ENCODE measurements around the gene AGPAT3. TPM values are rescaled to one million over a fixed set of nuclear protein-coding genes. Genes with fewer than 3 reads are reported as not detected.

Gene AGPAT3
- total and polyA plus RNA-seq, 3 donors from 2014 or later: 64.5 to 77.5 (median 69.8) TPM

GRCh38 chr21:43884861-43885417 lies 19.9 kb downstream of the AGPAT3 start:
- H3K9me3 ChIP-seq: no peaks in the 10 kb centered on the region
- peak; percentile 51 for DNase-seq
- 66 to 73% methylated on average over 16 of the region's 16 CpGs for WGBS, 2 donors
- H3K4me3 ChIP-seq: no peak overlapping the region
- H3K27me3 ChIP-seq: no peaks in the 10 kb centered on the region
- no peak overlapping the region for H3K27ac ChIP-seq
- H3K4me1 ChIP-seq: peaks cover 16% of the 10 kb centered on the region
- intact Hi-C loops (cut with DNase I; ENCODE audit: low total_unique reads): no loop called here
- TF ChIP-seq POLR2A (IDR thresholded peaks at IDR 0.05) (no peak), CTCF (IDR thresholded peaks at IDR 0.05) (no peak)
- H3K36me3 ChIP-seq (ENCODE audit: low read depth, missing control alignments): no peaks in the 10 kb centered on the region

GRCh38 chr21:43885721-43886120 lies 20.7 kb downstream of the AGPAT3 start:
- no peak for DNase-seq
- WGBS, 2 donors: 90 to 95% methylated on average over 14 of the region's 14 CpGs
- H3K27ac ChIP-seq: no peak overlapping the region
- no peaks in the 10 kb centered on the region for H3K36me3 ChIP-seq (ENCODE audit: low read depth, missing control alignments)
- H3K4me1 ChIP-seq: peaks cover 12% of the 10 kb centered on the region
- H3K27me3 ChIP-seq: no peaks in the 10 kb centered on the region
- H3K9me3 ChIP-seq: no peaks in the 10 kb centered on the region
- H3K4me3 ChIP-seq: no peak overlapping the region
- intact Hi-C loops (cut with DNase I; ENCODE audit: low total_unique reads): no loop called here
- TF ChIP-seq POLR2A (IDR thresholded peaks at IDR 0.05): no peak
- no peak for TF ChIP-seq CTCF (IDR thresholded peaks at IDR 0.05)

GRCh38 chr21:43886565-43886964 lies 21.5 kb downstream of the AGPAT3 start:
- Histone ChIP-seq H3K4me1 (peaks cover 12% of the 10 kb centered on the region), H3K27me3 (no peaks in the 10 kb centered on the region), H3K9me3 (no peaks in the 10 kb centered on the region), H3K27ac (no peak overlapping the region), H3K36me3 (ENCODE audit: low read depth, missing control alignments) (no peaks in the 10 kb centered on the region), H3K4me3 (no peak overlapping the region)
- no peak for DNase-seq
- 39 to 100% methylated on average over 1 of the region's 1 CpG for WGBS, 2 donors
- intact Hi-C loops (cut with DNase I; ENCODE audit: low total_unique reads): no loop called here
- TF ChIP-seq POLR2A (IDR thresholded peaks at IDR 0.05) (no peak), CTCF (IDR thresholded peaks at IDR 0.05) (no peak)

- 78 to 86% methylated on average over 3 of the region's 3 CpGs for WGBS, 2 donors
- intact Hi-C loops (cut with DNase I; ENCODE audit: low total_unique reads): no loop called here
Measured at GRCh38 chr21:43889069-43889468, 24.0 kb downstream of the AGPAT3 start.

More at GRCh38 chr21:43889069-43889468, 24.0 kb downstream of the AGPAT3 start:
- TF ChIP-seq CTCF (IDR thresholded peaks at IDR 0.05) (no peak), POLR2A (IDR thresholded peaks at IDR 0.05) (no peak)
- Histone ChIP-seq H3K4me3 (no peak overlapping the region), H3K4me1 (peaks cover 7% of the 10 kb centered on the region), H3K9me3 (no peaks in the 10 kb centered on the region), H3K36me3 (ENCODE audit: low read depth, missing control alignments) (no peaks in the 10 kb centered on the region), H3K27ac (no peak overlapping the region), H3K27me3 (no peaks in the 10 kb centered on the region)
- DNase-seq: no peak

Measured in testis (tissue), 3 donors.